SU-DHL-6 (cell line): ENCODE data around the gene FHL1.

Experiments used
- CTCF ChIP-seq: fragments of 200-600 bp; sonication (generic); IDR thresholded peaks from one replicate; pipeline ENCODE4 v1.5.1; 2017; ENCODE audit warnings: antibody characterized with exemption, mild to moderate bottlenecking, low read length, moderate library complexity; ENCODE audit not compliant: insufficient read depth, poor library complexity, severe bottlenecking
- EZH2phosphoT487 ChIP-seq: fragments of 200-600 bp; sonication (generic), shearing (Covaris generic); conservative IDR thresholded peaks from 2 replicates; pipeline ENCODE4 v1.6.1; 2018; ENCODE audit warnings: mild to moderate bottlenecking, antibody characterized with exemption, low read length, moderate library complexity, mixed read lengths

DNA sequence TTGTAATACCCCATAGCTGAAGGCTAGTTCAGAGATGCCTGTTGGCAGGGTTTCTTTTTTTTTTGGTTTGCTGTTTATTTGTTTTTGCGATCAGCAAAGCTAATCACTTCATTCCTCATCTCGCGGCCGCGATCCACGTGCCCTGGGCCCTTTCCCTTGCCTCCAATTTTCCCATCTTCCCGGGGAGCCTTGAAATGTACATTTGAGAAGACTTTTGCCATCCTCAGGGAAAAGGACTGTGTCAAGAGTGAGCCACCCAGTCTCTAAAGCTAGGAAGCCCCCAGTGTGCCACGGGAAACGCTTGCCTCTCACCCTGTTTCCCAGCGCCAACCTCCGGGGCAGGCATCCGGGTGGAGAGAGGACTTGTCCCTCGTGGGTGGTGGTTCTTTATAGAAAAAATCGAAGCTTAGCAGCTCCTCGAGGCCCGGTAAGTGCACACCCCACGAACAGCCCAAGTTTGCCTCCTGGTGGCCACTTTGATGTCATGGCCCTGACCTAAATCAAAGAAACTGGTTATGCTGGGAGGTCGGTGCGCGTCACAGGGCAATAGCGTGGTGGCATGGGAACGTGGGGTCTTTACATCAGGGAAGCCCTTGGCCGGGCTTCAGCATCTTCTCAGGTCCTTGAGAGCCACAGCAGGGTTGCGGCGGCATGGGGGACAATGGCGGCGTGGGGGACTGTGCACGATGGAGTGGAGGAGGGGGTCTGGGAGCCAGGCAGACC is 61.8 kb downstream of the FHL1 start:
- TF ChIP-seq CTCF (no peak), EZH2phosphoT487 (no peak)
